ENCODE measurements around the gene ISM2. TPM values are rescaled to one million over a fixed set of nuclear protein-coding genes. Genes with fewer than 3 reads are reported as not detected.

ISM2 gene
- polyA plus RNA-seq, 1 donor from 2014 or later: not detected

DNA sequence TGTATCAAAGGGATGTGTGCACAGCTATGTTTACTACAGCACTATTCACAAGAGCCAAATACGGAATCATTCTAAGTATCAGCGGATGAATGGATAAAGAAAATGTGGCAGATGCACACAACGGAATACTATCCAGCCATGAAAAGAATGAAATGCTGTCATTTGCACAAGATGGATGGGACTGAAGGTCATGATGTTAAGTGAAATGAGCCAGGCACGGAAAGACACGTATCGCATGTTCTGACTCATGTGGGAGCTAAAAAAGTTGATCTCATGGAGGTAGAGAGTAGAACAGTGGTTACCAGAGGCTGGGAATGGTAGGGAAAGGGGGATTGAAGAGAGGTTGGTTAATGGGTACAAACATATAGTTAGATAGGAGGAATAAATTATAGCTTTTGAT, 25.9 kb upstream of the ISM2 start:
- H3K27ac Mint-ChIP-seq: peak overlapping the region in 1 of 3 donors; percentile 40
- H3K9me3 Mint-ChIP-seq: no peaks in the 10 kb centered on the region
- H3K4me3 Mint-ChIP-seq: no peak overlapping the region
- H3K36me3 Mint-ChIP-seq: peaks cover 6% of the 10 kb centered on the region
- no peaks in the 10 kb centered on the region for H3K27me3 Mint-ChIP-seq
- peaks cover 0 to 3% (median 0%) of the 10 kb centered on the region in 3 donors for H3K4me1 Mint-ChIP-seq

DNA sequence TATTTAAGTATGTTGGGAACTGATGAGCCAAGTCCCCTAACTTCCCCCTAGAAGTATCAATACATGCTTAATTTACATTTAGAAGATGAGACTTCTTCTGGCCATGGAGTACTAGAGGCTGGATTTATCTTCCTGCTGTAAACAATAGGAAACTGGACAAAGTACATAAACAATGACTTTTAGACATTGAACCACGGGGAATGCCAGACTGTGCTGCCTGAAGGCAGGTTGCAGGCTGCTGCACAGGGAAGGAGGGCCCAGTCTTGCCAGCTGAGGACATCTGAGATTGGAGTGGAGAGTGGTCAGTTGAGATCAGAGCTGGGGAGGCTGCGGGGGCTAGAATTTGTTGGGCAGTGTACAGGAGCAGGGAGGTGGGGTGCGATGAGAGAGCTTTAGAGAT, 24.5 kb upstream of the ISM2 start:
- peak overlapping the region in 1 of 3 donors; percentile 40 for H3K27ac Mint-ChIP-seq
- peaks cover 0 to 3% (median 0%) of the 10 kb centered on the region in 3 donors for H3K4me1 Mint-ChIP-seq
- no peaks in the 10 kb centered on the region for H3K9me3 Mint-ChIP-seq
- H3K27me3 Mint-ChIP-seq: no peaks in the 10 kb centered on the region
- peaks cover 9% of the 10 kb centered on the region for H3K36me3 Mint-ChIP-seq
- no peak overlapping the region for H3K4me3 Mint-ChIP-seq

DNA sequence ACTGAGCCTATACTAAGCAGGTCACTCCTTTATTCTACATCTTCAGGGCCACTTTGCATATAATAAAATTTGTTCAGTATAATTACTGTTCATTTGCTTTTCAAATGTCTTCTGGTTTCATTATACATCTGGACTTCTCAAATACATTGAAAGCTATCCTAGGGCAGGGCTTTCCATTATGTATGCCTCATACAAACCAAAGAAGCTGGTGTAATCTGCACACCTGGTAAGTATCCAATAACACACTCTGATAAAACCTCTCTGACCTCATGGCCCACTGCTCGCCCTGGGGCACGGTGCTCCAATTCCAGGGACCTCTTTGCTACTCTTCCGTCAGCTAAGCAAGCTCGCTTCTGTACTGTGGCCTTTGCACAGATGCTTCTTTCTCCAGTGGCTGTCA, 21.9 kb upstream of the ISM2 start:
- Mint-ChIP-seq H3K36me3 (peaks cover 13% of the 10 kb centered on the region), H3K4me3 (no peak overlapping the region), H3K9me3 (no peaks in the 10 kb centered on the region), H3K27me3 (no peaks in the 10 kb centered on the region), H3K27ac (no peak overlapping the region), H3K4me1 (peaks cover 0 to 3% (median 0%) of the 10 kb centered on the region in 3 donors)

- Mint-ChIP-seq H3K9me3 (no peaks in the 10 kb centered on the region), H3K4me3 (no peak overlapping the region), H3K27me3 (no peaks in the 10 kb centered on the region), H3K4me1 (no peaks in the 10 kb centered on the region), H3K27ac (peak overlapping the region in 1 of 3 donors; percentile 16), H3K36me3 (peaks cover 13% of the 10 kb centered on the region)
Measured at GRCh38 chr14:77516126-77516525, 17.5 kb upstream of the ISM2 start.

GRCh38 chr14:77511486-77512162, 13.0 kb upstream of the ISM2 start:
- no peaks in the 10 kb centered on the region for H3K9me3 Mint-ChIP-seq
- no peaks in the 10 kb centered on the region for H3K27me3 Mint-ChIP-seq
- no peak overlapping the region for H3K27ac Mint-ChIP-seq
- H3K36me3 Mint-ChIP-seq: peaks cover 16% of the 10 kb centered on the region
- peaks cover 0 to 1% (median 0%) of the 10 kb centered on the region in 3 donors for H3K4me1 Mint-ChIP-seq
- H3K4me3 Mint-ChIP-seq: no peak overlapping the region

GRCh38 chr14:77509366-77509765, 10.8 kb upstream of the ISM2 start:
- H3K4me1 Mint-ChIP-seq: peaks cover 0 to 1% (median 0%) of the 10 kb centered on the region in 3 donors
- no peaks in the 10 kb centered on the region for H3K27me3 Mint-ChIP-seq
- peak overlapping the region in 1 of 3 donors; percentile 19 for H3K27ac Mint-ChIP-seq
- no peaks in the 10 kb centered on the region for H3K9me3 Mint-ChIP-seq
- H3K4me3 Mint-ChIP-seq: no peak overlapping the region
- peaks cover 16% of the 10 kb centered on the region for H3K36me3 Mint-ChIP-seq

- Mint-ChIP-seq H3K4me1 (peaks cover 0 to 1% (median 0%) of the 10 kb centered on the region in 3 donors), H3K9me3 (no peaks in the 10 kb centered on the region), H3K27ac (no peak overlapping the region), H3K36me3 (peaks cover 16% of the 10 kb centered on the region), H3K4me3 (no peak overlapping the region), H3K27me3 (no peaks in the 10 kb centered on the region)
Measured at GRCh38 chr14:77508876-77509275, 10.3 kb upstream of the ISM2 start.

DNA sequence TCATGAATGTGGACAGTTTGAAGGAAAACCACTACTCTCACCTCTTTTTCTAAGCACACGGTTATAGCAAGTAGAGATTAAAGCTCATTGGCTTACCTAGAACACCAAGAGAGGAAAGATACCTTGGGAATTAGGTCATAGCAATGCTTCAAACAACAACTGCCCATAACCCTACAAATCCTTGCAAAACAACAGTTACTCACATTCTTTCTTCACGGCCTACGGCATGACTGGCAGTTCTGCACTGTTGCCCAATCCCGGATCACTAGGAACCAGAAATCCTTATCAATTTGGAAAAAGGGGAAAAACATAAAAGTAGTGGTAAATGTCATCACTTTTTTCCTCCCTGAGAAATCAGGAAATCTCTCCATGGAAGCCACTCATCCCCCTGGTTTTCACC, 9.6 kb upstream of the ISM2 start:
- Mint-ChIP-seq H3K36me3 (peaks cover 16% of the 10 kb centered on the region), H3K9me3 (peaks cover 1 to 2% (median 2%) of the 10 kb centered on the region in 3 donors), H3K27me3 (no peaks in the 10 kb centered on the region), H3K4me1 (peaks cover 0 to 1% (median 0%) of the 10 kb centered on the region in 3 donors), H3K27ac (no peak overlapping the region), H3K4me3 (no peak overlapping the region)

DNA sequence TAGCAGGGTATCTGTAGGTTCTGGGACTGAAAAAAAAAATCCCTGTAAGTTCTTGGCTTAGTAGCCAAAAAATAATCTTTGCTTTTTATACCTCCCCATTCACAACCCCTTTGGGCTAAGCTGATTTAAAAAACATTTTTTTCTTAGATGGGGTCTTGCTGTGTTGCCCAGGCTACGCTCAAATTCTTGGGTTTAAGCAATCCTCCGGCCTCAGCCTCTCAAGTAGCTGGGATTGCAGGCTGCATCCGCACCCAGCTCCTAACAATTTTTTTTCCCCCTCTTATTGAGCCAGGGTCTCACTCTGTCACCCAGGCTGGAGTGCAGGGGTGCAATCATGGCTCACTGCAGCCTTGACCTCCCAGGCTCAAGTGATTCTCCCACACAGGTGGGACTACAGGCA, 9.1 kb upstream of the ISM2 start:
- Mint-ChIP-seq H3K4me1 (peaks cover 0 to 1% (median 0%) of the 10 kb centered on the region in 3 donors), H3K9me3 (peaks cover 2 to 5% (median 4%) of the 10 kb centered on the region in 3 donors), H3K27ac (no peak overlapping the region), H3K27me3 (no peaks in the 10 kb centered on the region), H3K4me3 (no peak overlapping the region), H3K36me3 (peaks cover 16% of the 10 kb centered on the region)

- peaks cover 2 to 5% (median 4%) of the 10 kb centered on the region in 3 donors for H3K9me3 Mint-ChIP-seq
- H3K4me1 Mint-ChIP-seq: peaks cover 0 to 5% (median 3%) of the 10 kb centered on the region in 3 donors
- H3K4me3 Mint-ChIP-seq: no peak overlapping the region
Measured at GRCh38 chr14:77505031-77505430, 6.4 kb upstream of the ISM2 start.

GRCh38 chr14:77503138-77503537, 4.5 kb upstream of the ISM2 start:
- H3K27me3 Mint-ChIP-seq: peaks cover 15% of the 10 kb centered on the region
- peaks cover 2 to 5% (median 4%) of the 10 kb centered on the region in 3 donors for H3K9me3 Mint-ChIP-seq
- H3K36me3 Mint-ChIP-seq: peaks cover 5% of the 10 kb centered on the region
- no peak overlapping the region for H3K27ac Mint-ChIP-seq
- peaks cover 3 to 5% (median 3%) of the 10 kb centered on the region in 3 donors for H3K4me1 Mint-ChIP-seq
- H3K4me3 Mint-ChIP-seq: no peak overlapping the region

More at GRCh38 chr14:77505031-77505430, 6.4 kb upstream of the ISM2 start:
- Mint-ChIP-seq H3K36me3 (peaks cover 11% of the 10 kb centered on the region), H3K27ac (no peak overlapping the region), H3K27me3 (peaks cover 5% of the 10 kb centered on the region)

DNA sequence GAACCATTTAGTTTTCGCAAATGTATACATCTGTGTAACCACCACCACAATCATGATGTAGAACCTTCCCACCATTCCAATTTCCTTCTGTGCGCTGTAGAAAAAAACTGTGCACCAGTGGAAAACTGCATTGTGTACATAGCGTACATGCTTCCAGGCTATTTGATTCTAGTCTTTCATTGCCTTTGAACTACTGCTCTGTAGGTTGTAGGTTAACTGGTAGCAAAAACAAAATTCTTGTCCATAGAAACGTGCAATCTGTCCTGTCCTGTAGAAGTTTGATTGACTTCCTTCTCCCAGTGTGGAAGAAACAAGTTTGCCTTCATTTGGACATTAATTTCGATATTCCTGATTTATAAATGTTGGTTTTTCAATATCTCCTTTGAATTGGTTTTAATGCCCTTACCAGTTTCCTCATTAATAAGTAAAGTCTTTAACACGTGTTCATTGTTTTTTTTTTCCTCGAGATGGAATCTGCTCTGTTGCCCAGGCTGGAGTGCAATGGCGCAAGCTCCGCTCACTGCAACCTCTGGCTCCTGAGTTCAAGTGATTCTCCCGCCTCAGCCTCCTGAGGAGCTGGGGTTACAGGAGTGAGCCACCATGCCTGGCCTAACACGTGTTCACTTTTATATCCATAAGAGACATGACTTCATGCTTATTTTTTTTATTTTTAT, 3.6 kb upstream of the ISM2 start:
- no peak overlapping the region for H3K27ac Mint-ChIP-seq

GRCh38 chr14:77498984-77499527, 440 bp upstream of the ISM2 start:
- Mint-ChIP-seq H3K36me3 (no peaks in the 10 kb centered on the region), H3K27me3 (peaks cover 25% of the 10 kb centered on the region), H3K4me3 (peak overlapping the region; percentile 79 to 89 (median 80)), H3K4me1 (peaks cover 5 to 8% (median 6%) of the 10 kb centered on the region in 3 donors), H3K9me3 (peaks cover 2 to 5% (median 4%) of the 10 kb centered on the region in 3 donors), H3K27ac (no peak overlapping the region)

More for the DNA sequence above, 3.6 kb upstream of the ISM2 start:
- H3K9me3 Mint-ChIP-seq: peaks cover 2 to 5% (median 4%) of the 10 kb centered on the region in 3 donors
- no peak overlapping the region for H3K4me3 Mint-ChIP-seq
- peaks cover 5 to 8% (median 6%) of the 10 kb centered on the region in 3 donors for H3K4me1 Mint-ChIP-seq
- H3K36me3 Mint-ChIP-seq: peaks cover 3% of the 10 kb centered on the region
- H3K27me3 Mint-ChIP-seq: peaks cover 19% of the 10 kb centered on the region

DNA sequence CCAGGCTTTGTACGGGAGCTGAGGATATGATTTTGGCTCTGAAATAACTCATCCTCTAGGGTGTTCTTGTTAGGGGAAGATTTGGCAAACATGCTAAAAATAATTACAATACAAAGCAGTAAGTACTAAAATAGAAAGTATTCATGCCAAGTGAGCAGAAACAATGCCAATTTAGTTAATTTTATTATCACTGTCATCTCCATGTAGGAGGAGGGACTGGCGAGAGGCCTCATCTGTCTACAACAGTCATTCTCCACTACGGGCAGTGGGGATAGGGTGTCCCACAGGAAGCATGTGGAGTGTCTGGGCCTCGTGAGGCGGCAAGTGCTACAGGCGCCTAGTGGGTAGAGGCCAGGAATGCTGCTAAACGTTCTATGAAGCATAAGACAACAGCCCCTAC, 3.3 kb downstream of the ISM2 start:
- H3K4me3 Mint-ChIP-seq: no peak overlapping the region
- H3K27ac Mint-ChIP-seq: no peak overlapping the region
- H3K27me3 Mint-ChIP-seq: peaks cover 22% of the 10 kb centered on the region
- H3K4me1 Mint-ChIP-seq: peaks cover 2 to 7% (median 6%) of the 10 kb centered on the region in 3 donors
- H3K9me3 Mint-ChIP-seq: no peaks in the 10 kb centered on the region
- H3K36me3 Mint-ChIP-seq: no peaks in the 10 kb centered on the region

GRCh38 chr14:77491056-77491455, 7.6 kb downstream of the ISM2 start:
- H3K4me1 Mint-ChIP-seq: no peaks in the 10 kb centered on the region
- H3K4me3 Mint-ChIP-seq: no peak overlapping the region
- peaks cover 4% of the 10 kb centered on the region for H3K27me3 Mint-ChIP-seq
- no peaks in the 10 kb centered on the region for H3K36me3 Mint-ChIP-seq
- no peaks in the 10 kb centered on the region for H3K9me3 Mint-ChIP-seq
- H3K27ac Mint-ChIP-seq: no peak overlapping the region
